ENCODE data around the gene DSCAM. TPM values are rescaled to one million over a fixed set of nuclear protein-coding genes. Genes with fewer than 3 reads are reported as not detected.

Gene DSCAM
- total RNA-seq, 2 experiments from 2014 or later, result not detected

DNA sequence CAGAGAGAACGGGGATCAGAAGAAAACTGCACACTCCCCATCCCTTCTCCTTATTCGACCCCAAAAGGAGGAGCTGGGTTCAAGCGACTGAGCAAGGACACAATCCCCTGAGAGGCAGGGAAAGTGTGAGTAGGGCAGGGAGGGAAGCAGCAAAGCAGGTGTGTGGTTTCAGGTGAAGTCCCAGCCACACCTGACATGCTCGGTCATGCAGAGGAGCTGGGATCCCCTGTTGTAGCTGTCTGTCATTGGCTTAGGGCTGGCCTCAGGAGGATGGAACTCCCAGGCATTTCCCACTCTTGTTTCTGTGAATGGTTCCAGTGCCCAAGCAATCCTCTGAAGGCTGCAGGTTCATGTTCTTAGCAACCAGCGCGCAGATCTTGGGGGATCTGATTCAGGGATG, 150.7 kb downstream of the DSCAM start:
- TF ChIP-seq, protein P1, sequence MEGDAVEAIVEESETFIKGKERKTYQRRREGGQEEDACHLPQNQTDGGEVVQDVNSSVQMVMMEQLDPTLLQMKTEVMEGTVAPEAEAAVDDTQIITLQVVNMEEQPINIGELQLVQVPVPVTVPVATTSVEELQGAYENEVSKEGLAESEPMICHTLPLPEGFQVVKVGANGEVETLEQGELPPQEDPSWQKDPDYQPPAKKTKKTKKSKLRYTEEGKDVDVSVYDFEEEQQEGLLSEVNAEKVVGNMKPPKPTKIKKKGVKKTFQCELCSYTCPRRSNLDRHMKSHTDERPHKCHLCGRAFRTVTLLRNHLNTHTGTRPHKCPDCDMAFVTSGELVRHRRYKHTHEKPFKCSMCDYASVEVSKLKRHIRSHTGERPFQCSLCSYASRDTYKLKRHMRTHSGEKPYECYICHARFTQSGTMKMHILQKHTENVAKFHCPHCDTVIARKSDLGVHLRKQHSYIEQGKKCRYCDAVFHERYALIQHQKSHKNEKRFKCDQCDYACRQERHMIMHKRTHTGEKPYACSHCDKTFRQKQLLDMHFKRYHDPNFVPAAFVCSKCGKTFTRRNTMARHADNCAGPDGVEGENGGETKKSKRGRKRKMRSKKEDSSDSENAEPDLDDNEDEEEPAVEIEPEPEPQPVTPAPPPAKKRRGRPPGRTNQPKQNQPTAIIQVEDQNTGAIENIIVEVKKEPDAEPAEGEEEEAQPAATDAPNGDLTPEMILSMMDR (IDR thresholded peaks at IDR 0.05), result no peak
- H3K4me3 Mint-ChIP-seq, result no peak overlapping the region
- no peaks in the 10 kb centered on the region for H3K4me1 Mint-ChIP-seq (ENCODE audit: low read depth)
- no peak overlapping the region for H3K27ac Mint-ChIP-seq
- H3K27me3 Mint-ChIP-seq, result no peaks in the 10 kb centered on the region
- POLR2A ChIA-PET, result no interaction called here
- intact Hi-C loops (cut with micrococcal nuclease), result no loop called here
- ATAC-seq, result no peak
- DNase-seq, result no peak
- no peaks in the 10 kb centered on the region for H3K9me3 Mint-ChIP-seq
- CTCF ChIA-PET, result no interaction called here
- no peaks in the 10 kb centered on the region for H3K36me3 Mint-ChIP-seq (ENCODE audit: low read depth)

DNA sequence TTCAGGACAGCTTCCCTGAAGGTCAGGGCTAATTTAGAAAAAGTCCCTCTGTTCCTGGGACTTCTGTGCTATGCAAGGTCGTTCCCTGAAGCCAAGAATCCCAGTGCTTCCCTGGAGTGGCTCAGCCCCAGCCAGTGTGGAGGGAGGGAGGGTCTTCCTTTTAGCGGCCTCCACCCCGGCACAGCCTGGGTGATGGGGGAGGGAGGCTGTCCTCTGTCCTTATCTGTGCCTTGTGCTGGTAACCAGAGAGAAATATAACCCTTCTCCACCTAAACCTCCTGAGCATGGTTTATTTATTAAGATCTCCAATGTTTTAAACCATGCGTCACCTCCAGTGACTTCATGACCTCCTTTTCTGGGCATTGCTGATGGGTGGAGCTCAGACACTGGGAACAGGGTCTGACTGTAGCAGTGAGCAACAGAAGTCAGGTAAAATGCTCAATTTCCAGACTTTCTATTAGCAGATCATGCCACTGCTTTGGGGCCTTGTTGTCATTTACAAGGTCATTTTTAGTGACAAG, 157.1 kb downstream of the DSCAM start:
- POLR2A ChIA-PET, result no interaction called here
- Mint-ChIP-seq H3K27me3 (peaks cover 3% of the 10 kb centered on the region), H3K9me3 (no peaks in the 10 kb centered on the region), H3K27ac (no peak overlapping the region), H3K36me3 (ENCODE audit: low read depth) (no peaks in the 10 kb centered on the region), H3K4me1 (ENCODE audit: low read depth) (no peaks in the 10 kb centered on the region), H3K4me3 (no peak overlapping the region)
- CTCF ChIA-PET, result no interaction called here
- intact Hi-C loops (cut with micrococcal nuclease), result no loop called here
- ATAC-seq, result no peak
- TF ChIP-seq, protein P1 (IDR thresholded peaks at IDR 0.05), result no peak
- DNase-seq, result no peak

DNA sequence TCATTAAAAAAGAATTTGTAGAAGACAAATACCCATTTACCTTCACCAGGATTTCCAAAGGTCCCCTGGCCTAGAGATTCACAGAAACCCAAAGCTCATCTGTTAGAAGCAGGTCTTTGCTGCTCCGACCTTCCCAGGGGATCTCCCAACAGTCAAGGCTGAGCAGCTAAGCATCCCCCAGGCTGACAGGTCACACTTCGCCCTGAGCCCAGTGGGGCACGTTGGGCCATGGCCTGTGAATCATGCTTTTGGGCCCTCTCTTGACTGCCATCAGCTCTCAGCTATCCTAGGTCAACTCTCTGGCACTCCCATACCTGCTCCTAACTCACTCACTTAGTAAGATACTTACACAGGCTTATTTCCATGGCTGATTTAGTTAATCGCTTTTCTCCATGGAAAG, 157.7 kb downstream of the DSCAM start:
- H3K36me3 Mint-ChIP-seq (ENCODE audit: low read depth), result no peaks in the 10 kb centered on the region
- no peak for ATAC-seq

DNA sequence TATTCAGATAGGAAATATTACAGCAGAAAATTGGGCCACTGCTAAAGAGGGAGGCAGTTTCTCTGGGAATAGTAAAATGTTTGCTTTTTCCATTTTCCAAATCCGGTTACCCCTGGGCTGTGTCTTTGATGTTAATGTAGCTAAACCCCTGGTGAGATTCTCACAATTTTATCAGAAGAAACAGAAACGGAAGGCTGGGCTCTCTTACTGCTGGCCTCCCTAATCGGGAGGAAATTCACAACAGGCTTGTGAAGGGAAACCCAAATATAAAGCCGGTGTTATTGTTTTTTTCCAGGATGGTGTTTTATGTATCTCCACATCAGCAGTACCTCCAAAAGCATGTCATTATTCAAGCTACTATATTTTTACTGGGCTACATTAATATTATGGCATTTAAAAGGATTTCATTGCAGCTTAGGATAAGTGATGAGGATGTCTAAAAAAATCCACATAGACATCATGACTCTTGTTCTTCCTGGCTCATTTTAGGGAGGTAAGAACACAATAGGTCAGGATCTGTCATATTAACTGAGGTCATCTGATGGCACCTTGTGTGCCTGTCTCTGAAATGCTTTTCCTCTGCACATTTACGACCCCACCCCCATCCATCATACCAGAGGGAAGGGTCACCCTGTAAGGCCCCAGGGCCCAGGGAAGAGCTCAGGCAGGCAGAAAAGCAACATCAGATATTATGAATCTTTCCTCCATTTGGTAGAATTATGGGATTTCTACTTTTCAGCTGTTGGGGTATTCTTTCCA, 158.7 kb downstream of the DSCAM start:
- Mint-ChIP-seq H3K27me3 (peaks cover 3% of the 10 kb centered on the region), H3K27ac (no peak overlapping the region), H3K4me3 (no peak overlapping the region), H3K4me1 (ENCODE audit: low read depth) (no peaks in the 10 kb centered on the region), H3K36me3 (ENCODE audit: low read depth) (no peaks in the 10 kb centered on the region), H3K9me3 (no peaks in the 10 kb centered on the region)
- ChIA-PET POLR2A (no interaction called here), CTCF (no interaction called here)
- intact Hi-C loops (cut with micrococcal nuclease), result no loop called here
- ATAC-seq (no peak), DNase-seq (no peak)
- TF ChIP-seq, protein P1 (IDR thresholded peaks at IDR 0.05), result no peak

More for the DNA sequence above, 157.7 kb downstream of the DSCAM start:
- Mint-ChIP-seq H3K27ac (no peak overlapping the region), H3K27me3 (peaks cover 3% of the 10 kb centered on the region), H3K4me3 (no peak overlapping the region), H3K9me3 (no peaks in the 10 kb centered on the region), H3K4me1 (ENCODE audit: low read depth) (no peaks in the 10 kb centered on the region)
- TF ChIP-seq, protein P1 (IDR thresholded peaks at IDR 0.05), result no peak
- no peak for DNase-seq
- ChIA-PET CTCF (no interaction called here), POLR2A (no interaction called here)
- intact Hi-C loops (cut with micrococcal nuclease), result no loop called here

DNA sequence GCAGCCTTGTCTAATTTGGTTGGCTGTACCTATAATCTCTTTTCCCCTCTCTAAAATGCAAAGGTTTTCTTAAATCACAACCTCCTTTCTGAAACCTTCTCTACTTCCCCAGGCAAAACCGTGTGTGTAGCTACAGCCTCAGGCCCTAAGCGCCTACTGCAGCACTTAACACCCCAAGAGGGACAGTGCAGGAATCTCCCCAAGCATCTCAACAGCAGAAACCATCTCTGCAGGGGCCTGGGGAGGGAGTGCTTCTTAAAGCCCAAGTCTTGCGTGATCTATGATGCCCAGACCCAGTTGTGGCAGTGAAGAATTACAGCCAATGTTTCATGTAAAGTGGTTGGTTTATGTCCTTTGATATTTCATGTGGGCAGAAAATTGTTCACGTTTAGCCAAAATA, 159.3 kb downstream of the DSCAM start:
- H3K27ac Mint-ChIP-seq, result no peak overlapping the region
- intact Hi-C loops (cut with micrococcal nuclease), result no loop called here
- H3K4me3 Mint-ChIP-seq, result no peak overlapping the region
- ATAC-seq, result no peak
- no peak for DNase-seq
- ChIA-PET CTCF (no interaction called here), POLR2A (no interaction called here)
- peaks cover 3% of the 10 kb centered on the region for H3K27me3 Mint-ChIP-seq
- TF ChIP-seq, protein P1 (IDR thresholded peaks at IDR 0.05), result no peak
- peaks cover 3% of the 10 kb centered on the region for H3K9me3 Mint-ChIP-seq
- no peaks in the 10 kb centered on the region for H3K36me3 Mint-ChIP-seq (ENCODE audit: low read depth)
- H3K4me1 Mint-ChIP-seq (ENCODE audit: low read depth), result no peaks in the 10 kb centered on the region

All from activated CD8-positive, alpha-beta T cell treated with anti-CD3 and anti-CD28 coated beads for 36 hours (primary cell).